ENCODE measurements around the gene HHAT.
"Not testable (repeated sequence)": the region's sequence is repeated elsewhere in the genome, so short reads cannot be mapped to it uniquely, and the experiment has no call there.

The HHAT gene

DNA sequence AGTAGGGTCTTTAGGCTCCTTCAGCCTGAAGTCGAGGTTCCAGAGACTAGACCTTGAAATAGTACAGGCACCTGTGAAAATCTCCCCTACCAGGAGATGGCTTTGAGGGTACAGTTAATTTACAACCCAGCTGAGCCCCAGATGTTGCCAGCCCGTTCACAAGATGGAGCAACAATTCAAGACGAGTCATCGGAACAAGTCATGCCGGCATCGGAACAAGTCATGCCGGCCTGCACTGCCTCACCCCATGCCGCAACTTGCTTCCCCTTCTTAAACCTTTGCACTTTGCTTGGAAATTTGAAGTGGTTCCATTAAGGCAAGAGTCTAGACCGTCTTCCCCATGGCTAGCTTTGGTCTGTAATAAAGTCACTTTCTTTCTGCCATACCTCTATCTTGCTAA is 16.0 kb downstream of the HHAT start:
- TF ChIP-seq CTCF (IDR thresholded peaks at IDR 0.05; ENCODE audit: low read depth, low read length), result no peak
- in situ Hi-C loops (cut with HindIII; ENCODE audit: low sequenced_read_pairs), result no loop called here
- no peak overlapping the region for H3K4me3 ChIP-seq (ENCODE audit: low read depth, low read length)
- DNase-seq (ENCODE audit: low read depth, low spot score), result no peak

DNA sequence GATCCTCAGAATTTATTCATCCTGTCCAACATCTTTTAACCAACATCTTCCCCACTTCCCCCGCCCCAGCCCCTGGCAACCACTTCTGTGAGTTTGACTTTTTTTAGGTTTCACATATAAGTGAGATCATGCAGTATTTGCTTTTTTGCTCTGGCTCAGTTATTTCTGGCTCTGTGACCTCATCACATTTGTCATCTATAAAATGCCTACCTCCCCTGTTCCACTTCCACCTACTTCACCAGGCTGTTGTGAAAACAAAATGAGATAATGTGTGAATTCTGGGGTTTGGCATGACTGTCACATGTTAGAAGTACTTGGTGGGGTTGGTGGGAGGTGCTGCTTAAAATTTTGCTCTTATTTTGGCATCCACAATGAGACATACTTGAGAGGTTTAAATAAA is 18.4 kb downstream of the HHAT start:
- no peak for TF ChIP-seq CTCF (IDR thresholded peaks at IDR 0.05; ENCODE audit: low read depth, low read length)
- in situ Hi-C loops (cut with HindIII; ENCODE audit: low sequenced_read_pairs), result no loop called here

GRCh38 chr1:210351496-210351895 is 22.8 kb downstream of the HHAT start:
- no peak overlapping the region for H3K4me3 ChIP-seq (ENCODE audit: low read depth, low read length)
- no peak for DNase-seq (ENCODE audit: low read depth, low spot score)
- no peak for TF ChIP-seq CTCF (IDR thresholded peaks at IDR 0.05; ENCODE audit: low read depth, low read length)
- in situ Hi-C loops (cut with HindIII; ENCODE audit: low sequenced_read_pairs), result no loop called here

More for the DNA sequence above, 18.4 kb downstream of the HHAT start:
- peak; percentile 22 for DNase-seq (ENCODE audit: low read depth, low spot score)
- no peak overlapping the region for H3K4me3 ChIP-seq (ENCODE audit: low read depth, low read length)

- no peak for DNase-seq (ENCODE audit: low read depth, low spot score)
- no peak overlapping the region for H3K4me3 ChIP-seq (ENCODE audit: low read depth, low read length)
- in situ Hi-C loops (cut with HindIII; ENCODE audit: low sequenced_read_pairs), result no loop called here
- no peak for TF ChIP-seq CTCF (IDR thresholded peaks at IDR 0.05; ENCODE audit: low read depth, low read length)
Measured at GRCh38 chr1:210352575-210352974, 23.9 kb downstream of the HHAT start.

- H3K4me3 ChIP-seq (ENCODE audit: low read depth, low read length); in situ Hi-C loops (cut with HindIII; ENCODE audit: low sequenced_read_pairs); DNase-seq (ENCODE audit: low read depth, low spot score): not testable (repeated sequence)
Measured at GRCh38 chr1:210354305-210354704, 25.6 kb downstream of the HHAT start.

- TF ChIP-seq CTCF (IDR thresholded peaks at IDR 0.05; ENCODE audit: low read depth, low read length), result no peak
- no peak overlapping the region for H3K4me3 ChIP-seq (ENCODE audit: low read depth, low read length)
- no peak for DNase-seq (ENCODE audit: low read depth, low spot score)
- in situ Hi-C loops (cut with HindIII; ENCODE audit: low sequenced_read_pairs), result no loop called here
Measured at GRCh38 chr1:210358626-210359025, 29.9 kb downstream of the HHAT start.

DNA sequence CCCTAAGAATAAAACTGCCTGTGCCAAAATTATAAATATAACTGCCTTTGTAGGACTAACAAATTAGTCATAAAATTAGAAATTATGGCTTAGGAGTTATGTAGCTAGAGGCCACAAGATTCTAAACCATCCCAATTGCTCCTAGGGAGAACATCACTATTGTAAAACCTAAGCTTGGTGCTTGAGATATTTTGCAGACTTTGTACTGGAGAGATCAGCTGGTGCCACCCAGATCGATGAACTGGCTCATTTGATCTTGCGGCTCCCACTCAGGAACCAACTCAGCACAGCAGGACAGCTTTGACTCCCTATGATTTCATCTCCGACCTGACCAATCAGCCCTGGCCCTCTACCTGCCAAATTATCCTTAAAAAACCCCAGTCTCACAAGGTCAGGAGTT is 30.6 kb downstream of the HHAT start:
- in situ Hi-C loops (cut with HindIII; ENCODE audit: low sequenced_read_pairs), result no loop called here
- H3K4me3 ChIP-seq (ENCODE audit: low read depth, low read length), result no peak overlapping the region
- no peak for DNase-seq (ENCODE audit: low read depth, low spot score)
- no peak for TF ChIP-seq CTCF (IDR thresholded peaks at IDR 0.05; ENCODE audit: low read depth, low read length)
